GM23338 (cell line): Measurements from ENCODE around the gene SARS1.

Experiments
- CREB1 ChIP-seq: fragments of 250-450 bp; sonication (Bioruptor Pico); IDR thresholded peaks from 2 replicates; pipeline ENCODE4 v1.5.0; 2020; ENCODE audit warnings: low read depth, mild to moderate bottlenecking, moderate library complexity
- CTCF ChIP-seq, 2 experiments: fragments of 200-600 bp in 1 of 2; sonication (generic) in 1 of 2; conservative IDR thresholded peaks; 2 replicates each; pipeline versions ENCODE4 v1.5.1 to v1.6.1; 2016 to 2017; ENCODE audit warnings: antibody characterized with exemption in 2 of 2, low read depth in 2 of 2, mild to moderate bottlenecking in 2 of 2, moderate library complexity in 1 of 2
- ETS1 ChIP-seq: IDR thresholded peaks from 2 replicates; pipeline ENCODE4 v1.6.1; 2016; ENCODE audit warnings: antibody characterized with exemption
- EZH2 ChIP-seq: fragments of 200-600 bp; sonication (generic); IDR thresholded peaks from one replicate; pipeline ENCODE4 v1.8.0; 2017; ENCODE audit warnings: antibody characterized with exemption, mild to moderate bottlenecking, low read depth; ENCODE audit not compliant: unreplicated experiment
- EZH2phosphoT487 ChIP-seq: fragments of 200-600 bp; sonication (generic); IDR thresholded peaks from one replicate; pipeline ENCODE4 v1.8.1; 2018; ENCODE audit warnings: antibody characterized with exemption; ENCODE audit not compliant: unreplicated experiment
- POLR2AphosphoS5 ChIP-seq: IDR thresholded peaks from 2 replicates; pipeline ENCODE4 v1.6.1; 2016; ENCODE audit warnings: antibody characterized with exemption, low read depth
- REST ChIP-seq: IDR thresholded peaks from one replicate; pipeline ENCODE4 v1.6.1; 2018; ENCODE audit warnings: antibody characterized with exemption; ENCODE audit not compliant: unreplicated experiment

- TF ChIP-seq POLR2AphosphoS5: no peak
- TF ChIP-seq CTCF (conservative IDR thresholded peaks at IDR 0.05; ENCODE audit: low read depth in 2 of 2): no peak
- TF ChIP-seq EZH2: no peak
- no peak for TF ChIP-seq REST
- no peak for TF ChIP-seq ETS1
- TF ChIP-seq EZH2phosphoT487: no peak
- no peak for TF ChIP-seq CREB1
Observed at GRCh38 chr1:109283748-109284600, 70.3 kb downstream of the SARS1 start.
